ENCODE results near the gene IRF2BP2.

DNA sequence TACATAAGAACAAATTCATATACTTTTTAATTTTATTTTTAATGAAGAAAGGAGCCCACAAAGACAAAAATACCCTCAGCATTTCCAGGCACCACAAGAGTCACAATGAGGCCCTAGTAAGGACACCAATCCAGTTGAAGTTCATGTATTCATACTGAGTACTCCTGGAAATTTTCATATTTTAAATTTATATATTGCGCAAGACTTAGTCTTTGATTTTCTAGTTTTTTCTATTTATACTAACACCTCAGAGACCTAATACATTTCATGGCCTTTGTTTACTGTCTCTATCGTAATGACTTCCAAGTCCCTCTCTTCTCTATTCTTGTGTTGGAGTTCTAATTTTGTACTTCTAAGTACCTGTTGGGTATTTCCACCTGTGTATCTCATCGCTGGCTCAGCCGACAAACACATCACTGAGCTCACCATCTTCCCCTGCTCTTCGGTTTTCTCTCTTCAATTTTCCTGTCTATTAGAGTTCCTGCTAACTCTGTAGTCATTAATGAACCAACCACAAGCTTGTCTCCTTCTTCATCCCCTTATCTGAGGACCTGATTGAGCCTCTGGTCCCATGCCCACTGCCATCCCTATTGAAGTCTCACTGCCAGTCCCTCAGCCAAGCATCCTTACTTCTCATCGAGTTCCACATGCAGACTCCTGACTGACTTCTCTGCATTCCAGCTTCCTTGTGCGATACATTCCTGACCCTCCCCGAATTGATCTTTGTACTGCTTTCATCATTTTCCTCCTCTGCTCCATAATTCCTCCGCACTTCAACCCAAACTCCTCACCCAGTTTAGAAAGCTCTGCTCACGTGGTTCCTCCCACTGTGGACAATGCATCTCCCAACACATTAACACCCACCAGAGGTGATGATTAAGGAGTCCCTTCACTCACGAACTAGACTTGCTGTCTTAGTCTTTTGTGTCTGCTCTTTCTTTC lies 17.3 kb upstream of the IRF2BP2 start:
- TF ChIP-seq ZNF274 (IDR thresholded peaks at IDR 0.05; ENCODE audit: low read depth, low read length) = no peak
- TF ChIP-seq SUZ12 (IDR thresholded peaks at IDR 0.05; ENCODE audit: extremely low read depth, insufficient read depth, insufficient read length) = no peak
- TF ChIP-seq YY1 (IDR thresholded peaks at IDR 0.05; ENCODE audit: insufficient read depth, insufficient read length) = no peak

All from NT2/D1 (cell line).